ENCODE data around the gene CHKB.

Gene CHKB

GRCh38 chr22:50599816-50600455 lies 17.3 kb upstream of the CHKB start:
- DNase-seq (ENCODE audit: low spot score): peak; percentile 97

GRCh38 chr22:50597097-50597496 lies 14.4 kb upstream of the CHKB start:
- DNase-seq (ENCODE audit: low spot score): no peak

GRCh38 chr22:50595189-50595588 lies 12.5 kb upstream of the CHKB start:
- no peak for DNase-seq (ENCODE audit: low spot score)

- no peak for DNase-seq (ENCODE audit: low spot score)
Measured at GRCh38 chr22:50587407-50587806, 4.8 kb upstream of the CHKB start.

- DNase-seq (ENCODE audit: low spot score): no peak
Measured at GRCh38 chr22:50586416-50586815, 3.8 kb upstream of the CHKB start.

- DNase-seq (ENCODE audit: low spot score): no peak
Measured at GRCh38 chr22:50585781-50586180, 3.1 kb upstream of the CHKB start.

- DNase-seq (ENCODE audit: low spot score): no peak
Measured at GRCh38 chr22:50585238-50585637, 2.6 kb upstream of the CHKB start.

GRCh38 chr22:50584106-50585096 lies 1.8 kb upstream of the CHKB start:
- no peak for DNase-seq (ENCODE audit: low spot score)

- no peak for DNase-seq (ENCODE audit: low spot score)
Measured at GRCh38 chr22:50583294-50583861, 729 bp upstream of the CHKB start.

- DNase-seq (ENCODE audit: low spot score): no peak
Measured at GRCh38 chr22:50581950-50582492, 628 bp downstream of the CHKB start.

GRCh38 chr22:50581031-50581949 lies 1.4 kb downstream of the CHKB start:
- no peak for DNase-seq (ENCODE audit: low spot score)

GRCh38 chr22:50579752-50580151 lies 2.9 kb downstream of the CHKB start:
- no peak for DNase-seq (ENCODE audit: low spot score)

GRCh38 chr22:50578776-50579310 lies 3.8 kb downstream of the CHKB start:
- no peak for DNase-seq (ENCODE audit: low spot score)

GRCh38 chr22:50577987-50578775 lies 4.5 kb downstream of the CHKB start, which contains the start of gene CPT1B:
Gene CPT1B (minus strand): TSS chr22:50578427. CDS start chr22:50577915, 512 bp downstream.
- DNase-seq (ENCODE audit: low spot score): no peak

GRCh38 chr22:50577697-50577986 lies 5.0 kb downstream of the CHKB start:
- no peak for DNase-seq (ENCODE audit: low spot score)

GRCh38 chr22:50576806-50577696 lies 5.6 kb downstream of the CHKB start:
- no peak for DNase-seq (ENCODE audit: low spot score)

- peak; percentile 93 for DNase-seq (ENCODE audit: low spot score)
Measured at GRCh38 chr22:50576070-50576469, 6.6 kb downstream of the CHKB start.

- DNase-seq (ENCODE audit: low spot score): no peak
Measured at GRCh38 chr22:50575426-50575941, 7.2 kb downstream of the CHKB start.

GRCh38 chr22:50574383-50574755 lies 8.3 kb downstream of the CHKB start:
- DNase-seq (ENCODE audit: low spot score): no peak
